ENCODE measurements around the gene ZNF385C. TPM values are rescaled to one million over a fixed set of nuclear protein-coding genes. Genes with fewer than 3 reads are reported as not detected.
A peak's percentile ranks its signal among the peaks of the same experiment; 100 is the strongest.

Gene ZNF385C
- total and polyA plus RNA-seq, 2 of the 13 experiments (the other 11 are each of a cell fraction or from before 2014, with no cell fraction given), result 2.3 to 6.1 TPM

GRCh38 chr17:41989702-41990419, 108.4 kb downstream of the ZNF385C start (continued):
- no peak for TF ChIP-seq PRDM15 (CRISPR knock-in tag; IDR thresholded peaks at IDR 0.05)
- TF ChIP-seq MNT (IDR thresholded peaks at IDR 0.05), result no peak
- no peak for TF ChIP-seq DDIT3 (CRISPR knock-in tag; IDR thresholded peaks at IDR 0.05)
- peak; percentile 57; the same call in 1 of the 2 replicates for TF ChIP-seq SSRP1 (CRISPR knock-in tag; IDR thresholded peaks at IDR 0.05)
- no peak for TF ChIP-seq ZNF446 (CRISPR knock-in tag; IDR thresholded peaks at IDR 0.05)
- TF ChIP-seq TEAD3 (CRISPR knock-in tag; optimal IDR thresholded peaks at IDR 0.05; ENCODE audit: borderline replicate concordance), result no peak
- peak; percentile 61 for TF ChIP-seq NCOA2 (CRISPR knock-in tag; IDR thresholded peaks at IDR 0.05)
- TF ChIP-seq ZNF230 (CRISPR knock-in tag; IDR thresholded peaks at IDR 0.05), result no peak
- TF ChIP-seq MAFF (IDR thresholded peaks at IDR 0.05; ENCODE audit: low read depth, low read length), result no peak
- no peak for TF ChIP-seq NFATC3 (CRISPR knock-in tag; IDR thresholded peaks at IDR 0.05)
- TF ChIP-seq ZBTB21 (CRISPR knock-in tag; IDR thresholded peaks at IDR 0.05), result no peak; the same call in 1 of the 2 replicates
- TF ChIP-seq FOXP4 (CRISPR knock-in tag; IDR thresholded peaks at IDR 0.05), result peak; percentile 67
- TF ChIP-seq WIZ (CRISPR knock-in tag; IDR thresholded peaks at IDR 0.05), result no peak
- no peak for TF ChIP-seq ZNF317 (CRISPR knock-in tag; IDR thresholded peaks at IDR 0.05)
- no peak for TF ChIP-seq TOE1 (CRISPR knock-in tag; IDR thresholded peaks at IDR 0.05)
- no peak for TF ChIP-seq MXD1 (CRISPR knock-in tag; IDR thresholded peaks at IDR 0.05)
- TF ChIP-seq EZH2 (conservative IDR thresholded peaks at IDR 0.05; ENCODE audit: low read depth, low read length), result no peak
- no peak for TF ChIP-seq ISL2 (CRISPR knock-in tag; IDR thresholded peaks at IDR 0.05)
- TF ChIP-seq TCF7L2 (IDR thresholded peaks at IDR 0.05; ENCODE audit: low read depth, low read length), result no peak
- no peak for TF ChIP-seq ARID2 (CRISPR knock-in tag; IDR thresholded peaks at IDR 0.05; ENCODE audit: borderline replicate concordance)
- TF ChIP-seq SYNCRIP (IDR thresholded peaks at IDR 0.05; ENCODE audit: insufficient read depth, low read depth, low read length), result no peak
- no peak for TF ChIP-seq GTF3A (CRISPR knock-in tag; conservative IDR thresholded peaks at IDR 0.05)
- TF ChIP-seq MZF1 (CRISPR knock-in tag; IDR thresholded peaks at IDR 0.05; ENCODE audit: borderline replicate concordance), result no peak
- no peak for TF ChIP-seq ZNF468 (CRISPR knock-in tag; IDR thresholded peaks at IDR 0.05)
